SK-N-SH treated with all-trans-retinoic acid at 6 μM for 48 hours (cell line): ENCODE measurements around the gene CENPL.

Source experiments
- ATAC-seq: fragments of 200-7000 bp; cut with Tn5 transposase; 3 replicates; pipeline ENCODE4 v1.9.1; 2020; ENCODE audit warnings: mild to moderate bottlenecking, moderate library complexity
- BACH2 ChIP-seq: fragments of 250-450 bp; sonication (Bioruptor Pico); IDR thresholded peaks from 2 replicates; pipeline ENCODE4 v1.9.0; 2021; ENCODE audit warnings: mild to moderate bottlenecking, borderline replicate concordance
- CREB5 ChIP-seq: fragments of 250-450 bp; sonication (Bioruptor Pico); IDR thresholded peaks from 2 replicates; pipeline ENCODE4 v1.5.1; 2020; ENCODE audit warnings: low read depth, mild to moderate bottlenecking, moderate library complexity
- CSRNP3 ChIP-seq: fragments of 250-450 bp; sonication (Bioruptor Pico); IDR thresholded peaks from 2 replicates; pipeline ENCODE4 v1.5.1; 2021; ENCODE audit warnings: mild to moderate bottlenecking, moderate library complexity
- ESRRG ChIP-seq: fragments of 250-450 bp; sonication (Bioruptor Pico); IDR thresholded peaks from 2 replicates; pipeline ENCODE4 v1.6.1; 2021; ENCODE audit warnings: mild to moderate bottlenecking
- GLIS3 ChIP-seq: fragments of 250-450 bp; sonication (Bioruptor Pico); IDR thresholded peaks from 2 replicates; pipeline ENCODE4 v1.5.0; 2020; ENCODE audit warnings: mild to moderate bottlenecking, moderate library complexity
- ISL1 ChIP-seq: fragments of 250-450 bp; sonication (Bioruptor Pico); IDR thresholded peaks from 2 replicates; pipeline ENCODE4 v2.1.2; 2022; ENCODE audit warnings: mild to moderate bottlenecking, moderate library complexity
- OSR1 ChIP-seq: fragments of 250-450 bp; sonication (Bioruptor Pico); IDR thresholded peaks from 2 replicates; pipeline ENCODE4 v1.8.0; 2022; ENCODE audit warnings: moderate library complexity, mild to moderate bottlenecking, inconsistent platforms
- PATZ1 ChIP-seq: fragments of 250-450 bp; sonication (Bioruptor Pico); IDR thresholded peaks from 2 replicates; pipeline ENCODE4 v1.8.0; 2020; ENCODE audit warnings: mild to moderate bottlenecking, moderate library complexity, borderline replicate concordance
- POU6F1 ChIP-seq: fragments of 250-450 bp; sonication (Bioruptor Pico); IDR thresholded peaks from 2 replicates; pipeline ENCODE4 v1.8.0; 2021; ENCODE audit warnings: low read depth, mild to moderate bottlenecking, moderate library complexity, borderline replicate concordance
- PPARA ChIP-seq: fragments of 250-450 bp; sonication (Bioruptor Pico); IDR thresholded peaks from 2 replicates; pipeline ENCODE4 v1.5.0; 2020; ENCODE audit warnings: mild to moderate bottlenecking, borderline replicate concordance
- SNAI2 ChIP-seq: fragments of 250-450 bp; sonication (Bioruptor Pico); IDR thresholded peaks from 2 replicates; pipeline ENCODE4 v1.5.0; 2020; ENCODE audit warnings: mild to moderate bottlenecking, moderate library complexity
- TCF4 ChIP-seq: fragments of 250-450 bp; sonication (Bioruptor Pico); IDR thresholded peaks from 2 replicates; pipeline ENCODE4 v1.8.0; 2021; ENCODE audit warnings: mild to moderate bottlenecking, moderate library complexity, borderline replicate concordance
- TOX ChIP-seq: fragments of 250-450 bp; sonication (Bioruptor Pico); IDR thresholded peaks from 2 replicates; pipeline ENCODE4 v1.8.0; 2021; ENCODE audit warnings: mild to moderate bottlenecking, moderate library complexity, borderline replicate concordance
- TSHZ2 ChIP-seq: fragments of 250-450 bp; sonication (Bioruptor Pico); IDR thresholded peaks from 2 replicates; pipeline ENCODE4 v1.5.0; 2020; ENCODE audit warnings: mild to moderate bottlenecking, moderate library complexity
- ZC3H10 ChIP-seq: fragments of 250-450 bp; sonication (Bioruptor Pico); IDR thresholded peaks from 2 replicates; pipeline ENCODE4 v1.5.1; 2021; ENCODE audit warnings: mild to moderate bottlenecking, moderate library complexity
- ZFP30 ChIP-seq: fragments of 450-650 bp; formaldehyde crosslinking; IDR thresholded peaks from 2 replicates; pipeline ENCODE4 v1.5.0; 2022; ENCODE audit warnings: mild to moderate bottlenecking, moderate library complexity
- ZNF565 ChIP-seq: fragments of 450-650 bp; formaldehyde crosslinking; conservative IDR thresholded peaks from 2 replicates; pipeline ENCODE4 v1.5.0; 2020; ENCODE audit warnings: low read depth, mild to moderate bottlenecking, moderate library complexity
- ZNF70 ChIP-seq: fragments of 450-650 bp; formaldehyde crosslinking; IDR thresholded peaks from 2 replicates; pipeline ENCODE4 v1.5.0; 2020; ENCODE audit warnings: mild to moderate bottlenecking, moderate library complexity
- ZNF8 ChIP-seq: fragments of 450-650 bp; formaldehyde crosslinking; IDR thresholded peaks from 2 replicates; pipeline ENCODE4 v1.5.0; 2020; ENCODE audit warnings: mild to moderate bottlenecking, moderate library complexity

CENPL gene

GRCh38 chr1:173868266-173869020 is 43.8 kb upstream of the CENPL start, which contains the start of gene ZBTB37:
Gene ZBTB37 (plus strand): TSS chr1:173868380. CDS start chr1:173870226, 1,846 bp downstream.
- ATAC-seq, result peak; percentile 59
- TF ChIP-seq ZNF8 (CRISPR knock-in tag) (no peak), PATZ1 (peak; percentile 83; the same call in 1 of the 2 replicates), ESRRG (CRISPR knock-in tag) (no peak), ZNF565 (no peak), ISL1 (CRISPR knock-in tag) (no peak), GLIS3 (CRISPR knock-in tag) (no peak), TSHZ2 (CRISPR knock-in tag) (no peak), TOX (CRISPR knock-in tag) (no peak), CSRNP3 (CRISPR knock-in tag) (no peak), ZC3H10 (CRISPR knock-in tag) (no peak), POU6F1 (CRISPR knock-in tag) (0 out of 2 replicates have a peak, but pooled peaks have one; percentile 22), SNAI2 (CRISPR knock-in tag) (no peak)
- TF ChIP-seq, all 23 proteins: peak for 2

- peak; percentile 91 for ATAC-seq
- TF ChIP-seq ZC3H10 (CRISPR knock-in tag), result peak; percentile 87
- no peak for TF ChIP-seq CREB5 (CRISPR knock-in tag)
- TF ChIP-seq BACH2 (CRISPR knock-in tag), result no peak
- TF ChIP-seq TCF4 (CRISPR knock-in tag), result no peak
- no peak for TF ChIP-seq SNAI2 (CRISPR knock-in tag)
- no peak for TF ChIP-seq ISL1 (CRISPR knock-in tag)
- no peak for TF ChIP-seq ZFP30 (CRISPR knock-in tag)
- no peak for TF ChIP-seq TSHZ2 (CRISPR knock-in tag)
- TF ChIP-seq ZNF565, result no peak
- peak; percentile 79; the same call in 1 of the 2 replicates for TF ChIP-seq ZNF70 (CRISPR knock-in tag)
- TF ChIP-seq PPARA (CRISPR knock-in tag), result no peak
- TF ChIP-seq OSR1 (CRISPR knock-in tag), result 0 out of 2 replicates have a peak, but pooled peaks have one; percentile 22
- no peak for TF ChIP-seq CSRNP3 (CRISPR knock-in tag)
- TF ChIP-seq PATZ1, result no peak; the same call in 1 of the 2 replicates
Measured at GRCh38 chr1:173867753-173868265, 43.1 kb upstream of the CENPL start, which contains the start of gene GAS5. Gene GAS5 (minus strand): TSS chr1:173867989.
